ENCODE results near the gene PRDM16.

The PRDM16 gene

DNA sequence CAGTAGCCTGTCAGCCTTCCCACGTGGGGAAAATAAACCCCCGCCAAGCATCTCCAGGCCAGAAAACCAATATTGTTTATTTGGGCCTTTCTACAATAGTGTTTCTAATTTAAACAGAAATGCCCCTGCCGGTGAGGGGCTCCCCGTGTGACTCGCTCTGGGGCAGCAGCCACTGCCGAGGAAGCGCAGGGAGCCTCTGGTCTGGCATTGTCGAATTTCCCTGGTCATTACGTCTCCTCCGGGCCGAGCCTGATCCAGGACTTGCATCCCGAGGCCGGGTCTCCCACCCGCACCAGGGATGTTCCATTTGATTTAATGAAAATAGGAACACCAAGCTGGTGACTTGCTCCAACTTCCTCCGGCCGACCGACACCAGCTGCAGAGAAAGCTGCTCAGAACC, 20.5 kb downstream of the PRDM16 start:
- Histone ChIP-seq H2BK12ac (ENCODE audit: low read length) (no peak overlapping the region), H4K91ac (ENCODE audit: low read depth, low read length, poor library complexity) (no peak overlapping the region), H3K79me1 (ENCODE audit: low read depth, low read length) (peaks cover 13% of the 10 kb centered on the region), H2AFZ (ENCODE audit: low read length) (no peak overlapping the region), H3K9ac (ENCODE audit: low read depth, low read length, poor library complexity) (no peak overlapping the region), H3K4me1 (ENCODE audit: control insufficient read depth in 2 of 2, insufficient read depth in 1 of 2, low read depth in 1 of 2, low read length in 2 of 2) (peaks cover 0 to 16% of the 10 kb centered on the region in 2 donors), H3K23ac (ENCODE audit: low read depth, low read length, poor library complexity) (no peak overlapping the region), H2BK15ac (ENCODE audit: low read length) (peak overlapping the region; percentile 14), H3K36me3 (replicated peaks in 1 of 2; ENCODE audit: control insufficient read depth in 2 of 2, insufficient read depth in 2 of 2, low read length in 2 of 2) (no peaks in the 10 kb centered on the region), H3K18ac (ENCODE audit: low read length) (no peak overlapping the region), H3K4me3 (ENCODE audit: low read length in 2 of 2) (no peak overlapping the region), H3K27me3 (ENCODE audit: control insufficient read depth in 3 of 3, insufficient read depth in 3 of 3, low read depth in 1 of 3, low read length in 3 of 3) (peaks cover 0 to 60% (median 0%) of the 10 kb centered on the region in 3 experiments), H3K9me3 (replicated peaks in 1 of 2; ENCODE audit: control insufficient read depth in 2 of 2, insufficient read depth in 1 of 2, low read depth in 1 of 2, low read length in 2 of 2) (peaks cover 0 to 1% of the 10 kb centered on the region in 2 donors), H4K8ac (ENCODE audit: low read depth, low read length) (no peak overlapping the region), H2AK5ac (ENCODE audit: low read depth, low read length) (peak overlapping the region; percentile 36), H3K4me2 (ENCODE audit: insufficient read depth, low read length, poor library complexity, severe bottlenecking) (no peak overlapping the region), H3K14ac (ENCODE audit: low read length) (peak overlapping the region; percentile 75), H2BK120ac (ENCODE audit: low read depth, low read length) (no peak overlapping the region), H3K27ac (replicated peaks; ENCODE audit: low read length) (no peak overlapping the region), H3K4ac (ENCODE audit: low read length) (no peak overlapping the region), H2BK5ac (ENCODE audit: low read length) (no peak overlapping the region)
- WGBS, 2 donors (ENCODE audit: extremely low coverage in 2 of 2, insufficient read length in 2 of 2, insufficient replicate concordance in 1 of 2): no CpG with 5 or more reads among the region's 17 CpGs
- no peak for DNase-seq (ENCODE audit: low spot score)

DNA sequence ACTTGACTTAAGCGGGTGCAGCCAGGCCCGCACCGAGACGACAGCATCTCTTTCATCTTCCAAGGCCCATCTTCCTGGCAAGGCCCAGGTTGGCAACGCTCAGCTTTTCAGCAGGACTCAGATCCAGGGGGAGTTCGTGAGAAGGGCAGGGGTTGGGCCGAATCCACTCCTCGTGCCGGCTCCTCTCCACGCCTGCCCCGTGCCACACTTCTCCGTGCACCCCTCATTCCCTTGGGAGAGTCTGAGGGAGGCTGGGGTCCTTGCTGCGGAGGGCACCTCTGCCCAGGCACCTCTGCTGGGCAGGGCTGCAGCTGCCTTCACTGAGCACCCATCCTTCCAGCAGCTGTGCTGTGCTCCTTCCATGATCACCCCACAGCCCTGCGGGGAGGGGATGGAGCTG, 22.3 kb downstream of the PRDM16 start:
- H2BK15ac ChIP-seq (ENCODE audit: low read length): no peak overlapping the region
- H3K9me3 ChIP-seq (replicated peaks in 1 of 2; ENCODE audit: control insufficient read depth in 2 of 2, insufficient read depth in 1 of 2, low read depth in 1 of 2, low read length in 2 of 2): no peaks in the 10 kb centered on the region
- H3K36me3 ChIP-seq (replicated peaks in 1 of 2; ENCODE audit: control insufficient read depth in 2 of 2, insufficient read depth in 2 of 2, low read length in 2 of 2): no peaks in the 10 kb centered on the region
- WGBS, 2 donors (ENCODE audit: extremely low coverage in 2 of 2, insufficient read length in 2 of 2, insufficient replicate concordance in 1 of 2): no CpG with 5 or more reads among the region's 14 CpGs
- no peak overlapping the region for H3K14ac ChIP-seq (ENCODE audit: low read length)
- no peak overlapping the region for H4K91ac ChIP-seq (ENCODE audit: low read depth, low read length, poor library complexity)
- no peak overlapping the region for H3K4me3 ChIP-seq (ENCODE audit: low read length in 2 of 2)
- H4K8ac ChIP-seq (ENCODE audit: low read depth, low read length): no peak overlapping the region
- H3K4ac ChIP-seq (ENCODE audit: low read length): no peak overlapping the region
- no peak for DNase-seq (ENCODE audit: low spot score)
- H3K18ac ChIP-seq (ENCODE audit: low read length): peak overlapping the region; percentile 74
- H2BK12ac ChIP-seq (ENCODE audit: low read length): no peak overlapping the region
- H2AFZ ChIP-seq (ENCODE audit: low read length): no peak overlapping the region
- no peak overlapping the region for H3K27ac ChIP-seq (replicated peaks; ENCODE audit: low read length)
- H3K79me1 ChIP-seq (ENCODE audit: low read depth, low read length): peaks cover 15% of the 10 kb centered on the region
- H3K27me3 ChIP-seq (ENCODE audit: control insufficient read depth in 3 of 3, insufficient read depth in 3 of 3, low read depth in 1 of 3, low read length in 3 of 3): peaks cover 0 to 61% (median 0%) of the 10 kb centered on the region in 3 experiments
- no peak overlapping the region for H3K23ac ChIP-seq (ENCODE audit: low read depth, low read length, poor library complexity)
- H3K4me2 ChIP-seq (ENCODE audit: insufficient read depth, low read length, poor library complexity, severe bottlenecking): no peak overlapping the region
- H3K9ac ChIP-seq (ENCODE audit: low read depth, low read length, poor library complexity): no peak overlapping the region
- no peak overlapping the region for H2AK5ac ChIP-seq (ENCODE audit: low read depth, low read length)
- peak overlapping the region; percentile 47 for H2BK120ac ChIP-seq (ENCODE audit: low read depth, low read length)
- H3K4me1 ChIP-seq (ENCODE audit: control insufficient read depth in 2 of 2, insufficient read depth in 1 of 2, low read depth in 1 of 2, low read length in 2 of 2): peaks cover 0 to 9% of the 10 kb centered on the region in 2 donors
- H2BK5ac ChIP-seq (ENCODE audit: low read length): peak overlapping the region; percentile 54

DNA sequence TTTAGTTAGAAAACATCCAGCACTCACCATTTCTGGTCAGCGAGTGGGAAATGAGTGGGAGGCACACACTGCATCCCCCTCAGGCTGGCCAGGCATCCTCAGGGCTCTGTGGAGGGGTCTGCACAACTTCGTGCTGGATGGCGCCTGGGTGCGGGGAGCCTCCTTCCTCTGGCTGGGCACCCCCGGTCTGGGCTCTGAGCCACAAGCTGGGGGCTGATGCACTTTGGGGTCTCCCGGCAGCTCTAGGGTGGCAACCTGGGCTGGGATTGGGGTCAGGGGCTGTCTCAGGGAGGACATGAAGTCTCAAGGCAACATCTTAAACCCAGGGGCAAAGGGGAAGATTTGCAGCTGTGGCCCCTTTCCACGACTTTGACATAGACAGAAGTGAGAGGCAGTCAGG, 23.5 kb downstream of the PRDM16 start:
- peak overlapping the region; percentile 89 for H2BK15ac ChIP-seq (ENCODE audit: low read length)
- H3K23ac ChIP-seq (ENCODE audit: low read depth, low read length, poor library complexity): no peak overlapping the region
- H2BK5ac ChIP-seq (ENCODE audit: low read length): no peak overlapping the region
- WGBS, 2 donors (ENCODE audit: extremely low coverage in 2 of 2, insufficient read length in 2 of 2, insufficient replicate concordance in 1 of 2): no CpG with 5 or more reads among the region's 7 CpGs
- no peak overlapping the region for H3K14ac ChIP-seq (ENCODE audit: low read length)
- H4K91ac ChIP-seq (ENCODE audit: low read depth, low read length, poor library complexity): no peak overlapping the region
- peaks cover 0 to 10% of the 10 kb centered on the region in 2 donors for H3K4me1 ChIP-seq (ENCODE audit: control insufficient read depth in 2 of 2, insufficient read depth in 1 of 2, low read depth in 1 of 2, low read length in 2 of 2)
- DNase-seq (ENCODE audit: low spot score): no peak
- no peak overlapping the region for H3K4ac ChIP-seq (ENCODE audit: low read length)
- peak overlapping the region; percentile 39 for H2AK5ac ChIP-seq (ENCODE audit: low read depth, low read length)
- no peak overlapping the region for H2AFZ ChIP-seq (ENCODE audit: low read length)
- H3K79me1 ChIP-seq (ENCODE audit: low read depth, low read length): peaks cover 18% of the 10 kb centered on the region
- no peak overlapping the region for H4K8ac ChIP-seq (ENCODE audit: low read depth, low read length)
- peaks cover 0 to 66% (median 0%) of the 10 kb centered on the region in 3 experiments for H3K27me3 ChIP-seq (ENCODE audit: control insufficient read depth in 3 of 3, insufficient read depth in 3 of 3, low read depth in 1 of 3, low read length in 3 of 3)
- peak overlapping the region; percentile 87 for H3K18ac ChIP-seq (ENCODE audit: low read length)
- no peaks in the 10 kb centered on the region for H3K9me3 ChIP-seq (replicated peaks in 1 of 2; ENCODE audit: control insufficient read depth in 2 of 2, insufficient read depth in 1 of 2, low read depth in 1 of 2, low read length in 2 of 2)
- no peak overlapping the region for H3K4me2 ChIP-seq (ENCODE audit: insufficient read depth, low read length, poor library complexity, severe bottlenecking)
- no peak overlapping the region for H3K27ac ChIP-seq (replicated peaks; ENCODE audit: low read length)
- peak overlapping the region; percentile 13 for H2BK120ac ChIP-seq (ENCODE audit: low read depth, low read length)
- H2BK12ac ChIP-seq (ENCODE audit: low read length): no peak overlapping the region
- H3K36me3 ChIP-seq (replicated peaks in 1 of 2; ENCODE audit: control insufficient read depth in 2 of 2, insufficient read depth in 2 of 2, low read length in 2 of 2): no peaks in the 10 kb centered on the region
- no peak overlapping the region for H3K4me3 ChIP-seq (ENCODE audit: low read length in 2 of 2)
- H3K9ac ChIP-seq (ENCODE audit: low read depth, low read length, poor library complexity): no peak overlapping the region

DNA sequence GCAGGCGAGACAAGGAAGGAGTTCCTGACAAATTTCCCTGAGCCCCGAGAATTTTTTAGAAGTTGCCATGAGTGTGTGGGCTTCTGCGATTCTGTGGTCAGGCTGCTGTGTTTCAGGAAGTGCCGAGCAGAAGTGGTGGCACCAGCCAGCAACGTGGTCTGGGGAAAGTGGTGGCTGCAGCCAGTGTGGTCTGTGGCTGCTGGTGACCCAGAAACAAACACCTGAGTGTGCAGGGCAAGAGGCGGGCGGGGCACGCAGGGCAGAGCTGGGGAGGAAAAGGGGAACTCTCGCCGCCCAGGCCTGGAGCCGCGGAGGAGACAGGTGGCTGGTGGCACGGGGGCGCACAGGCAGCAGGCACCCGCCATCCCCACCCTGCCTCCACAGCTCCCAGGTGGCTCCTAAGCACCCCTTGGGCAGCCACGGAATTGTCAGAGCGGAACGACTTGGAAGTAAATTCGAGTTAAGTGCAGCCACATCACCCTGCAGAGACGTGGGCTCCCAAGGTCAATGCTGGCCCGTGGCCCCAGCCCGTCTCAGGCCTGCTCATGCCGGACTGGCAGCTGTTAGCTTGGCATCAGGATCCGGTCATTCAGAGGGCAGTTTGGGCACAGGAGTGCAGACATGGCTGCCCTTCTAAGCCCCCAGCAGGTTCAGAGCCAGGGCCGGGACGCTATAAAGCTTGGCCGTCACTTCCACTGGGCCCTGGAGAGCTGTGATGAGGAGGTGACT, 25.1 kb downstream of the PRDM16 start:
- Histone ChIP-seq H3K18ac (ENCODE audit: low read length) (peak overlapping the region; percentile 94), H3K14ac (ENCODE audit: low read length) (peak overlapping the region; percentile 56), H3K4me1 (ENCODE audit: control insufficient read depth in 2 of 2, insufficient read depth in 1 of 2, low read depth in 1 of 2, low read length in 2 of 2) (peaks cover 0 to 13% of the 10 kb centered on the region in 2 donors), H4K8ac (ENCODE audit: low read depth, low read length) (no peak overlapping the region), H3K4ac (ENCODE audit: low read length) (no peak overlapping the region), H3K27ac (replicated peaks; ENCODE audit: low read length) (no peak overlapping the region), H3K4me2 (ENCODE audit: insufficient read depth, low read length, poor library complexity, severe bottlenecking) (no peak overlapping the region), H3K4me3 (ENCODE audit: low read length in 2 of 2) (no peak overlapping the region), H3K9ac (ENCODE audit: low read depth, low read length, poor library complexity) (no peak overlapping the region), H3K79me1 (ENCODE audit: low read depth, low read length) (peaks cover 20% of the 10 kb centered on the region), H3K9me3 (replicated peaks in 1 of 2; ENCODE audit: control insufficient read depth in 2 of 2, insufficient read depth in 1 of 2, low read depth in 1 of 2, low read length in 2 of 2) (no peaks in the 10 kb centered on the region), H2BK5ac (ENCODE audit: low read length) (peak overlapping the region; percentile 84), H2BK15ac (ENCODE audit: low read length) (peak overlapping the region; percentile 99), H2AK5ac (ENCODE audit: low read depth, low read length) (peak overlapping the region; percentile 100), H3K36me3 (replicated peaks in 1 of 2; ENCODE audit: control insufficient read depth in 2 of 2, insufficient read depth in 2 of 2, low read length in 2 of 2) (no peaks in the 10 kb centered on the region), H2BK120ac (ENCODE audit: low read depth, low read length) (no peak overlapping the region), H2BK12ac (ENCODE audit: low read length) (no peak overlapping the region), H3K27me3 (ENCODE audit: control insufficient read depth in 3 of 3, insufficient read depth in 3 of 3, low read depth in 1 of 3, low read length in 3 of 3) (peaks cover 0 to 63% (median 0%) of the 10 kb centered on the region in 3 experiments), H3K23ac (ENCODE audit: low read depth, low read length, poor library complexity) (peak overlapping the region; percentile 80), H2AFZ (ENCODE audit: low read length) (no peak overlapping the region), H4K91ac (ENCODE audit: low read depth, low read length, poor library complexity) (no peak overlapping the region)
- DNase-seq (ENCODE audit: low spot score): no peak
- WGBS, 2 donors (ENCODE audit: extremely low coverage in 2 of 2, insufficient read length in 2 of 2, insufficient replicate concordance in 1 of 2): no CpG with 5 or more reads among the region's 27 CpGs

Data from neuronal stem cell (in vitro differentiated cells).